Thyroid gland (tissue), 4 donors: ENCODE results near the gene DIP2C.

ENCODE experiments used
- CTCF ChIP-seq, 6 experiments: fragments of 200-600 bp in 3 of 6; fragments of 450-650 bp in 3 of 6; sonication (generic) in 3 of 6; IDR thresholded peaks; one replicate each; pipeline ENCODE4 v1.5.1; 2016 to 2019; ENCODE audit warnings: antibody characterized with exemption in 6 of 6, mild to moderate bottlenecking in 2 of 6, inconsistent platforms in 1 of 6, moderate library complexity in 1 of 6
- POLR2A ChIP-seq, 2 donors: fragments of 450-650 bp; IDR thresholded peaks; one replicate each; pipeline ENCODE4 v1.6.1; 2017; ENCODE audit warnings: antibody characterized with exemption in 2 of 2, mild to moderate bottlenecking in 2 of 2, moderate library complexity in 1 of 2

GRCh38 chr10:387593-387891 is 301.9 kb downstream of the DIP2C start:
- TF ChIP-seq CTCF (IDR thresholded peaks at IDR 0.05) (no peak), POLR2A (IDR thresholded peaks at IDR 0.05) (no peak)
